ENCODE data around the gene FOXP2. TPM values are rescaled to one million over a fixed set of nuclear protein-coding genes. Genes with fewer than 3 reads are reported as not detected.

The FOXP2 gene
- total and polyA plus RNA-seq, 4 donors = 1.2 to 7.4 (median 5.7) TPM

DNA sequence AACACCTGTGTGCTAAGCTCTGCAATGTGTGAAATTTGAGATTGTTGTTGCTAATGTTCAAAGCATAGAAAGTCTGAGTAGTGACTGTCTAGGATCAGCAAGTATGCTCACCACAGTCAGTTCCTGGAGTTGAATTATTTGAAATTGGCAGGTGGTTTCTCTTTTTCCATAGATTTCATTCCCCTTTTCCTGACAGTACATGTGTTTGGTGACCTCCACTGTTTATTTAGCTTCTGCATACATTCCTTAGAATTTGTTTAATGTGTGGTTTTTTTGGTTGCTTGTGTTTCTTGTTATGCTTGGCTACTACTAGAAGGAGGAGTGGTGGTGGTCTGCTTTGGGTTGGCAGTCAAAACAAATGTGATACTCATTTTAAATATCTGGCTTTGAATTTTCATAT, 52.3 kb downstream of the FOXP2 start:
- H3K4me3 ChIP-seq (ENCODE audit: low read depth in 1 of 3, low read length in 3 of 3) = no peak overlapping the region
- no peak overlapping the region for H3K27ac ChIP-seq (ENCODE audit: low read depth in 1 of 2, low read length in 2 of 2)
- no peak overlapping the region for H3K9ac ChIP-seq (ENCODE audit: low read depth in 1 of 2, low read length in 2 of 2)

DNA sequence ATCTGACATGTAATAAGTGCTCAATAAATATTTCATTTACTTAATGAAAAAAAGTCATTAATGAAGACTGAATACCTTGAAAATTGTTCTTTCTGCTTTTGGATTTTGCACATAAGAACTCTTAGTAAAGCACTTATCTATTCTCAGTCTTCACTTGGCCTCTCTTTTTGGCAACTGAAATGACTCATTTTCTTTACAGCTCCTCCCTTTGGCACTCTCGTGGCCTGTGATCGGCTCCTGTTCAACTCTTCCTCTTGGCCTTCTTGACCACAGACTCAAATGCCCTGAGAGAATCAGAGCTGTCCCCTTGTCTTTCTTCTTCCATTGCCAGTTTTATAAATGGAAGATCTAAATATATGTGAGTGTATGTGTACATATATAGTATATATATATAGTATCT, 54.2 kb downstream of the FOXP2 start:
- no peak overlapping the region for H3K9ac ChIP-seq (ENCODE audit: low read depth in 1 of 2, low read length in 2 of 2)
- WGBS = 85% methylated on average over 2 of the region's 2 CpGs
- no peak for TF ChIP-seq TAF1 (conservative IDR thresholded peaks at IDR 0.05)
- no peak for TF ChIP-seq JUND (IDR thresholded peaks at IDR 0.05)
- no peak for TF ChIP-seq HNF4A (conservative IDR thresholded peaks at IDR 0.05)
- TF ChIP-seq FOXA2 (IDR thresholded peaks at IDR 0.05) = no peak
- TF ChIP-seq, protein P1, sequence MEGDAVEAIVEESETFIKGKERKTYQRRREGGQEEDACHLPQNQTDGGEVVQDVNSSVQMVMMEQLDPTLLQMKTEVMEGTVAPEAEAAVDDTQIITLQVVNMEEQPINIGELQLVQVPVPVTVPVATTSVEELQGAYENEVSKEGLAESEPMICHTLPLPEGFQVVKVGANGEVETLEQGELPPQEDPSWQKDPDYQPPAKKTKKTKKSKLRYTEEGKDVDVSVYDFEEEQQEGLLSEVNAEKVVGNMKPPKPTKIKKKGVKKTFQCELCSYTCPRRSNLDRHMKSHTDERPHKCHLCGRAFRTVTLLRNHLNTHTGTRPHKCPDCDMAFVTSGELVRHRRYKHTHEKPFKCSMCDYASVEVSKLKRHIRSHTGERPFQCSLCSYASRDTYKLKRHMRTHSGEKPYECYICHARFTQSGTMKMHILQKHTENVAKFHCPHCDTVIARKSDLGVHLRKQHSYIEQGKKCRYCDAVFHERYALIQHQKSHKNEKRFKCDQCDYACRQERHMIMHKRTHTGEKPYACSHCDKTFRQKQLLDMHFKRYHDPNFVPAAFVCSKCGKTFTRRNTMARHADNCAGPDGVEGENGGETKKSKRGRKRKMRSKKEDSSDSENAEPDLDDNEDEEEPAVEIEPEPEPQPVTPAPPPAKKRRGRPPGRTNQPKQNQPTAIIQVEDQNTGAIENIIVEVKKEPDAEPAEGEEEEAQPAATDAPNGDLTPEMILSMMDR (IDR thresholded peaks at IDR 0.05; ENCODE audit: low read depth, low read length, missing input control) = no peak
- no peak for TF ChIP-seq SP1 (IDR thresholded peaks at IDR 0.05)
- TF ChIP-seq RAD21 (IDR thresholded peaks at IDR 0.05) = no peak
- no peak for TF ChIP-seq NR2F2 (IDR thresholded peaks at IDR 0.05)
- TF ChIP-seq RXRA (IDR thresholded peaks at IDR 0.05) = no peak
- TF ChIP-seq EGR1 (IDR thresholded peaks at IDR 0.05; ENCODE audit: low read depth in 2 of 2) = no peak
- no peak for TF ChIP-seq GABPA (IDR thresholded peaks at IDR 0.05 in 1 of 2, conservative IDR thresholded peaks at IDR 0.05 in 1 of 2)
- TF ChIP-seq, protein P2, sequence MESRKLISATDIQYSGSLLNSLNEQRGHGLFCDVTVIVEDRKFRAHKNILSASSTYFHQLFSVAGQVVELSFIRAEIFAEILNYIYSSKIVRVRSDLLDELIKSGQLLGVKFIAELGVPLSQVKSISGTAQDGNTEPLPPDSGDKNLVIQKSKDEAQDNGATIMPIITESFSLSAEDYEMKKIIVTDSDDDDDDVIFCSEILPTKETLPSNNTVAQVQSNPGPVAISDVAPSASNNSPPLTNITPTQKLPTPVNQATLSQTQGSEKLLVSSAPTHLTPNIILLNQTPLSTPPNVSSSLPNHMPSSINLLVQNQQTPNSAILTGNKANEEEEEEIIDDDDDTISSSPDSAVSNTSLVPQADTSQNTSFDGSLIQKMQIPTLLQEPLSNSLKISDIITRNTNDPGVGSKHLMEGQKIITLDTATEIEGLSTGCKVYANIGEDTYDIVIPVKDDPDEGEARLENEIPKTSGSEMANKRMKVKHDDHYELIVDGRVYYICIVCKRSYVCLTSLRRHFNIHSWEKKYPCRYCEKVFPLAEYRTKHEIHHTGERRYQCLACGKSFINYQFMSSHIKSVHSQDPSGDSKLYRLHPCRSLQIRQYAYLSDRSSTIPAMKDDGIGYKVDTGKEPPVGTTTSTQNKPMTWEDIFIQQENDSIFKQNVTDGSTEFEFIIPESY (IDR thresholded peaks at IDR 0.05) = no peak
- TF ChIP-seq YY1 (IDR thresholded peaks at IDR 0.05) = no peak
- TF ChIP-seq FOXA1 (IDR thresholded peaks at IDR 0.05) = no peak

More for the DNA sequence above, 52.3 kb downstream of the FOXP2 start:
- no peaks in the 10 kb centered on the region for H3K36me3 ChIP-seq (ENCODE audit: control insufficient read depth in 4 of 4, insufficient read depth in 3 of 4, low read depth in 1 of 4, low read length in 3 of 4)
- no peaks in the 10 kb centered on the region for H3K4me1 ChIP-seq (ENCODE audit: control insufficient read depth in 4 of 4, insufficient read depth in 4 of 4, low read length in 3 of 4)
- TF ChIP-seq HNF4A (conservative IDR thresholded peaks at IDR 0.05) = no peak
- TF ChIP-seq TAF1 (conservative IDR thresholded peaks at IDR 0.05) = no peak
- no peak for TF ChIP-seq EGR1 (IDR thresholded peaks at IDR 0.05; ENCODE audit: low read depth in 2 of 2)
- TF ChIP-seq SP1 (IDR thresholded peaks at IDR 0.05) = no peak
- TF ChIP-seq RAD21 (IDR thresholded peaks at IDR 0.05) = no peak
- TF ChIP-seq HNF4G (IDR thresholded peaks at IDR 0.05) = no peak
- TF ChIP-seq, protein P2 (IDR thresholded peaks at IDR 0.05) = no peak
- no peak for TF ChIP-seq GABPA (IDR thresholded peaks at IDR 0.05 in 1 of 2, conservative IDR thresholded peaks at IDR 0.05 in 1 of 2)
- no peak for TF ChIP-seq FOXA1 (IDR thresholded peaks at IDR 0.05)
- no peak for TF ChIP-seq FOXA2 (IDR thresholded peaks at IDR 0.05)
- TF ChIP-seq NR2F2 (IDR thresholded peaks at IDR 0.05) = no peak
- TF ChIP-seq, protein P3, sequence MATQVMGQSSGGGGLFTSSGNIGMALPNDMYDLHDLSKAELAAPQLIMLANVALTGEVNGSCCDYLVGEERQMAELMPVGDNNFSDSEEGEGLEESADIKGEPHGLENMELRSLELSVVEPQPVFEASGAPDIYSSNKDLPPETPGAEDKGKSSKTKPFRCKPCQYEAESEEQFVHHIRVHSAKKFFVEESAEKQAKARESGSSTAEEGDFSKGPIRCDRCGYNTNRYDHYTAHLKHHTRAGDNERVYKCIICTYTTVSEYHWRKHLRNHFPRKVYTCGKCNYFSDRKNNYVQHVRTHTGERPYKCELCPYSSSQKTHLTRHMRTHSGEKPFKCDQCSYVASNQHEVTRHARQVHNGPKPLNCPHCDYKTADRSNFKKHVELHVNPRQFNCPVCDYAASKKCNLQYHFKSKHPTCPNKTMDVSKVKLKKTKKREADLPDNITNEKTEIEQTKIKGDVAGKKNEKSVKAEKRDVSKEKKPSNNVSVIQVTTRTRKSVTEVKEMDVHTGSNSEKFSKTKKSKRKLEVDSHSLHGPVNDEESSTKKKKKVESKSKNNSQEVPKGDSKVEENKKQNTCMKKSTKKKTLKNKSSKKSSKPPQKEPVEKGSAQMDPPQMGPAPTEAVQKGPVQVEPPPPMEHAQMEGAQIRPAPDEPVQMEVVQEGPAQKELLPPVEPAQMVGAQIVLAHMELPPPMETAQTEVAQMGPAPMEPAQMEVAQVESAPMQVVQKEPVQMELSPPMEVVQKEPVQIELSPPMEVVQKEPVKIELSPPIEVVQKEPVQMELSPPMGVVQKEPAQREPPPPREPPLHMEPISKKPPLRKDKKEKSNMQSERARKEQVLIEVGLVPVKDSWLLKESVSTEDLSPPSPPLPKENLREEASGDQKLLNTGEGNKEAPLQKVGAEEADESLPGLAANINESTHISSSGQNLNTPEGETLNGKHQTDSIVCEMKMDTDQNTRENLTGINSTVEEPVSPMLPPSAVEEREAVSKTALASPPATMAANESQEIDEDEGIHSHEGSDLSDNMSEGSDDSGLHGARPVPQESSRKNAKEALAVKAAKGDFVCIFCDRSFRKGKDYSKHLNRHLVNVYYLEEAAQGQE (IDR thresholded peaks at IDR 0.05) = no peak
- TF ChIP-seq, protein P4, sequence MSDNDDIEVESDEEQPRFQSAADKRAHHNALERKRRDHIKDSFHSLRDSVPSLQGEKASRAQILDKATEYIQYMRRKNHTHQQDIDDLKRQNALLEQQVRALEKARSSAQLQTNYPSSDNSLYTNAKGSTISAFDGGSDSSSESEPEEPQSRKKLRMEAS (IDR thresholded peaks at IDR 0.05) = no peak
- TF ChIP-seq, protein P5, sequence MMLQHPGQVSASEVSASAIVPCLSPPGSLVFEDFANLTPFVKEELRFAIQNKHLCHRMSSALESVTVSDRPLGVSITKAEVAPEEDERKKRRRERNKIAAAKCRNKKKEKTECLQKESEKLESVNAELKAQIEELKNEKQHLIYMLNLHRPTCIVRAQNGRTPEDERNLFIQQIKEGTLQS (IDR thresholded peaks at IDR 0.05) = no peak
- DNase-seq (ENCODE audit: low spot score) = no peak
- H3K9me3 ChIP-seq (ENCODE audit: control insufficient read depth in 4 of 4, low read length in 3 of 4) = no peaks in the 10 kb centered on the region
- H3K27me3 ChIP-seq (ENCODE audit: control insufficient read depth in 4 of 4, insufficient read depth in 4 of 4, low read length in 3 of 4) = no peaks in the 10 kb centered on the region

More for the DNA sequence above, 54.2 kb downstream of the FOXP2 start:
- Histone ChIP-seq H3K27me3 (ENCODE audit: control insufficient read depth in 4 of 4, insufficient read depth in 4 of 4, low read length in 3 of 4) (no peaks in the 10 kb centered on the region), H3K36me3 (ENCODE audit: control insufficient read depth in 4 of 4, insufficient read depth in 3 of 4, low read depth in 1 of 4, low read length in 3 of 4) (no peaks in the 10 kb centered on the region), H3K27ac (ENCODE audit: low read depth in 1 of 2, low read length in 2 of 2) (no peak overlapping the region), H3K4me1 (ENCODE audit: control insufficient read depth in 4 of 4, insufficient read depth in 4 of 4, low read length in 3 of 4) (no peaks in the 10 kb centered on the region), H3K9me3 (ENCODE audit: control insufficient read depth in 4 of 4, low read length in 3 of 4) (no peaks in the 10 kb centered on the region), H3K4me3 (ENCODE audit: low read depth in 1 of 3, low read length in 3 of 3) (no peak overlapping the region)
- no peak for DNase-seq (ENCODE audit: low spot score)
